ENCODE measurements around the gene WNT2B.

GRCh38 chr1:112530832-112531231 is 22.1 kb downstream of the WNT2B start:
- no peak for TF ChIP-seq POLR2A (IDR thresholded peaks at IDR 0.05; ENCODE audit: low read length)
- TF ChIP-seq GATA1 (IDR thresholded peaks at IDR 0.05; ENCODE audit: low read depth, low read length): no peak
